ENCODE measurements around the gene TRIM52.
A peak's percentile ranks its signal among the peaks of the same experiment; 100 is the strongest.

DNA sequence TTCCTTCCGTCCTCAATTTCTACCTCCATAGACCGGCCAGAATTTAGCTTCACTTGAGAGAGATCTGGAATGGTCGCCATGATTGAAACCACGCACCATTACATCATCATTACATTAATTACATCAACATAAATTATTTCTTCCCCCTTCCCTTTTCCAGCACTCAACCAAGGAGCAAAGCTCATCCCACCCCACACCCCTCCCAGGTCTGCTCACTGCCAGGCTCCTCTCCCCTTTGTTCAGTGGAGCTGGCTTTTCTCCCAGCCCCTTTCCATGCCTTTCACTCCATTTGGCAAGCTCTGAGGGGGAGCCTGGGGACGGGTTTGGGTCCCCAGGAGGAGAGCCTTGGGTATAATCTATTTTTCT, 25.6 kb downstream of the TRIM52 start:
- TF ChIP-seq SP1 (IDR thresholded peaks at IDR 0.05) (no peak), CTBP1 (IDR thresholded peaks at IDR 0.05; ENCODE audit: borderline replicate concordance) (no peak), ELF4 (IDR thresholded peaks at IDR 0.05) (peak; percentile 7; the same call in 1 of the 2 replicates), ARNT (IDR thresholded peaks at IDR 0.05) (no peak), NFRKB (IDR thresholded peaks at IDR 0.05) (no peak), SUZ12 (IDR thresholded peaks at IDR 0.05) (no peak)
